Measurements from ENCODE around the gene IER5. TPM values are rescaled to one million over a fixed set of nuclear protein-coding genes. Genes with fewer than 3 reads are reported as not detected.

Gene IER5
- total and polyA plus RNA-seq, 2 donors (not counting 1 experiment from before 2014, with no cell fraction given): 98.1 to 166 TPM

DNA sequence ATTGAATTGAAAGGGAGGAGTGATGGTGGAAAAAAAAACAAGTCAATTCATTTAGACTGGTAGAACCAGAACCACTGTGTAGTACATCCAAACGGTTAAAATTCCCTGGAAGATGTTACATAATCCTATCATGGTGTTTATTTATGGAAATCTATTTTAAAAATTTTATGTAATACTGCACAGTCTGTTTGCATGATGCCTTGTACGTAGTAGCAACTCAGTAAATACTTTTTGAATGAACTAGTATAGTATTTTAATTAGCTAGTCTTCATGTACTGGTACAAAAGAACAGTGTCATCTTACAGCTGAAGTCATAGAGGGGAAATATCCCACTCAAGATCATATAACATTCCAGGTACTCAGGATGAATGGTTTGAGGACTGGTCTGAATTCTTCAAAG is 27.0 kb upstream of the IER5 start:
- WGBS (ENCODE audit: insufficient coverage): no CpG with 5 or more reads among the region's 2 CpGs
- peak overlapping the region; percentile 76 to 78 for H3K27ac ChIP-seq (ENCODE audit: low read length in 2 of 2)
- H3K4me3 Mint-ChIP-seq: peak overlapping the region; percentile 81

More for the DNA sequence above, 27.0 kb upstream of the IER5 start:
- Histone ChIP-seq H2AFZ (ENCODE audit: insufficient read depth, low read depth, low read length, poor library complexity, severe bottlenecking) (no peak overlapping the region), H3K27me3 (replicated peaks in 1 of 4; ENCODE audit: control extremely low read depth in 1 of 4, control insufficient read depth in 3 of 4, insufficient read depth in 4 of 4, low read length in 3 of 4) (no peaks in the 10 kb centered on the region), H3K4me2 (replicated peaks; ENCODE audit: low read depth, low read length, poor library complexity, severe bottlenecking) (peak overlapping the region; percentile 78), H3K79me2 (ENCODE audit: control insufficient read depth, insufficient read depth, low read length) (no peaks in the 10 kb centered on the region), H3K9ac (ENCODE audit: low read length) (no peak overlapping the region), H3K4me3 (ENCODE audit: control extremely low read depth in 1 of 5, extremely low read depth in 1 of 5, insufficient read depth in 1 of 5, low read depth in 2 of 5, low read length in 4 of 5) (no peak overlapping the region), H3K4me1 (ENCODE audit: control insufficient read depth in 2 of 2, insufficient read depth in 2 of 2, low read length in 2 of 2) (peaks cover 19 to 27% of the 10 kb centered on the region in 2 donors), H4K20me1 (ENCODE audit: control insufficient read depth, insufficient read depth, low read length, poor library complexity, severe bottlenecking) (no peaks in the 10 kb centered on the region), H3K36me3 (replicated peaks in 1 of 2; ENCODE audit: control extremely low read depth in 1 of 2, control insufficient read depth in 1 of 2, extremely low read depth in 1 of 2, insufficient read depth in 2 of 2, low read length in 1 of 2) (peaks cover 0 to 9% of the 10 kb centered on the region in 2 experiments), H3K9me3 (ENCODE audit: control extremely low read depth in 1 of 3, control insufficient read depth in 2 of 3, insufficient read depth in 1 of 3, low read length in 2 of 3) (peaks cover 0 to 8% (median 6%) of the 10 kb centered on the region in 3 donors)
- DNase-seq (no peak), ATAC-seq (ENCODE audit: low read depth) (no peak)
- CTCF ChIA-PET: interaction anchor here (1.1 to 3.3 kb wide), 9 partner anchors 11 to 104 kb away, joined by 4 to 33 read pairs (median 6); no protein-coding TSS in a partner anchor
- Mint-ChIP-seq H3K27ac (peak overlapping the region; percentile 95), H3K27me3 (no peaks in the 10 kb centered on the region), H3K9me3 (ENCODE audit: insufficient read depth) (peaks cover 7% of the 10 kb centered on the region), H3K4me1 (peaks cover 31% of the 10 kb centered on the region)
- POLR2A ChIA-PET: interaction anchor here (1.0 to 2.4 kb wide), 2 partner anchors 28 to 108 kb away, joined by 3 to 34 read pairs; partner anchors contain the start of gene IER5
- TF ChIP-seq, protein P1, sequence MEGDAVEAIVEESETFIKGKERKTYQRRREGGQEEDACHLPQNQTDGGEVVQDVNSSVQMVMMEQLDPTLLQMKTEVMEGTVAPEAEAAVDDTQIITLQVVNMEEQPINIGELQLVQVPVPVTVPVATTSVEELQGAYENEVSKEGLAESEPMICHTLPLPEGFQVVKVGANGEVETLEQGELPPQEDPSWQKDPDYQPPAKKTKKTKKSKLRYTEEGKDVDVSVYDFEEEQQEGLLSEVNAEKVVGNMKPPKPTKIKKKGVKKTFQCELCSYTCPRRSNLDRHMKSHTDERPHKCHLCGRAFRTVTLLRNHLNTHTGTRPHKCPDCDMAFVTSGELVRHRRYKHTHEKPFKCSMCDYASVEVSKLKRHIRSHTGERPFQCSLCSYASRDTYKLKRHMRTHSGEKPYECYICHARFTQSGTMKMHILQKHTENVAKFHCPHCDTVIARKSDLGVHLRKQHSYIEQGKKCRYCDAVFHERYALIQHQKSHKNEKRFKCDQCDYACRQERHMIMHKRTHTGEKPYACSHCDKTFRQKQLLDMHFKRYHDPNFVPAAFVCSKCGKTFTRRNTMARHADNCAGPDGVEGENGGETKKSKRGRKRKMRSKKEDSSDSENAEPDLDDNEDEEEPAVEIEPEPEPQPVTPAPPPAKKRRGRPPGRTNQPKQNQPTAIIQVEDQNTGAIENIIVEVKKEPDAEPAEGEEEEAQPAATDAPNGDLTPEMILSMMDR (IDR thresholded peaks at IDR 0.05): no peak
- no peak for TF ChIP-seq EZH2 (IDR thresholded peaks at IDR 0.05; ENCODE audit: borderline replicate concordance, insufficient read depth, low read depth, low read length, poor library complexity, severe bottlenecking)
- intact Hi-C loops (cut with micrococcal nuclease): no loop called here
